PFSK-1 (cell line): ENCODE data around the gene PLP1.

ENCODE experiments used
- FOXP2 ChIP-seq: optimal IDR thresholded peaks from 2 replicates; pipeline ENCODE3; 2011; ENCODE audit warnings: borderline replicate concordance, control low read depth, inconsistent platforms; ENCODE audit not compliant: insufficient read depth; ENCODE audit errors: extremely low read length, extremely low read depth
- POLR2AphosphoS5 ChIP-seq: IDR thresholded peaks from 2 replicates; pipeline ENCODE4 v1.6.1; 2012; ENCODE audit warnings: low read depth, mild to moderate bottlenecking, control low read depth, low read length, moderate library complexity
- REST ChIP-seq, 2 experiments: IDR thresholded peaks; 2 replicates each; pipeline versions ENCODE4 v1.6.1 to v1.8.0; 2011 to 2012; ENCODE audit warnings: low read depth in 2 of 2, low read length in 2 of 2, control low read depth in 1 of 2, inconsistent platforms in 1 of 2, mild to moderate bottlenecking in 1 of 2, moderate library complexity in 1 of 2; ENCODE audit not compliant: insufficient read depth in 1 of 2
- SIN3A ChIP-seq: IDR thresholded peaks from 2 replicates; pipeline ENCODE4 v1.6.1; 2012; ENCODE audit warnings: mild to moderate bottlenecking, low read length, moderate library complexity, borderline replicate concordance; ENCODE audit not compliant: insufficient read depth
- TAF1 ChIP-seq: IDR thresholded peaks from 2 replicates; pipeline ENCODE4 v1.6.1; 2012; ENCODE audit warnings: low read length, control low read depth, borderline replicate concordance; ENCODE audit not compliant: insufficient read depth

- TF ChIP-seq POLR2AphosphoS5 (no peak), TAF1 (no peak), SIN3A (no peak), REST (IDR thresholded peaks at IDR 0.05; ENCODE audit: insufficient read depth in 1 of 2, low read depth in 2 of 2, low read length in 2 of 2) (no peak), FOXP2 (no peak)
These were observed 40.9 kb downstream of the PLP1 start for GRCh38 chrX:103817502-103817901.
